Stimulated activated CD4-positive, alpha-beta T cell treated with anti-CD3 and anti-CD28 coated beads, Interleukin-1b, Interleukin-23, amount 100 ng/mL, for 24 hours (primary cell): ENCODE results near the gene RBFOX1.

Experiments
- DNase-seq, 4 experiments: peaks; one replicate each; pipeline ENCODE4 v3.0.0-alpha.2; 2020; ENCODE audit warnings: low read depth in 4 of 4, low spot score in 1 of 4

The RBFOX1 gene

DNA sequence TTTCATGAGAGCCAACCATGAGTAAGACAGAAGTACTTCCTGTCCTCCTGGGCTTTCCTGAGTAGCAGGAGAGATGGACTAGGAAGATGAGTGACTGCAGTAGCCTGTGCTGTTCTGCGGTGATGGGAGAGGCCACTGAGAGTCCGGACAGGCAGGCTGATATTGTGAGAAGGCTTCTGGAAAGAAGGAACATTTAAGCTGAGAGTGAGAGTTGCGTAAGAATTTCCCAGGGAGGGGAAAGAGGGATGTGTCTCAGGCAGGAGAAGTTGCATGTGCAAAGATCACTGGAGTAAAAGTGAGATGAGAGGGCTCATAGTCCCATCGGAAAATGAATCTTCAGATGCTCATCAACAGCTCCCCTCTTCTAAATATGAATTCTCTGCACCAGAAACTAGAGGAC lies 258.3 kb downstream of the RBFOX1 start:
- DNase-seq = no peak

- no peak for DNase-seq
Observed at GRCh38 chr16:7596308-7596707, 263.7 kb downstream of the RBFOX1 start.

DNA sequence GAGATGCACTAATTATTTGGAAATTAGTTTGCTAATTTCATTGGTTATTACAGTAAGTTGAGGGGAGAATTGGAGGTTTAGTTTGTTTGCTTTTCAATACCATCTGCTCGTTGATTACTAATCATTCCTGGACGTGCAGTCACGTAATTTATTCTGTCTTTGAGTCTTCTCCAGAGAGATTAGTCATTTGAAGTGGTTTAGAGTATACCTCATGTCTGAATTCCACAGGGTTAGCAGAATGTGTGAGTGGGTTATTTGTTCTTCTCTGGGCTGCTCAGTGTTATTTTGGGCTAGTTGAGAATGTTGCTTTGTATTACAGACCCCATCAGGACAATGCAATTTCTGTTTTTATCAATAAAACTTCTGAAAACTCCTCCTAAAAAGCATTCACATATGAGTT lies 265.0 kb downstream of the RBFOX1 start:
- DNase-seq = no peak

DNA sequence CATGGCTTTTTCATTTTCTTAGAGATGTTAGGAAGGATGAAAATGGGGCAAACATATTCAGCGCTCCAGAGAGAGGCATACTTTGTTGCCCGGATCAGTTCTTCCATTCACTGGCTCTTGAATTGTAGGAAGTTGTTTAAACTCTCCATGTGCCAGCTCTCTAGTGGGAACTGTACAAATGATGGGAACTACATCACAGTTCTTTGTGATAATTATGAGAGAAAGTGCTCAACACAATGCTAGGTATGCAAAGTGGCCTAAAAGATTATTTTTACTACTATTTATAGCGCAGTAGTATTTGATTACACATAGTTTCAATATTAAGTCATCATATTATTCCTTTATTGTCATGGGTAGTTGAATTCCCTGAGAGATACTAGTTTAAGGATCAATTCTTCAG lies 268.5 kb downstream of the RBFOX1 start:
- DNase-seq = no peak

DNA sequence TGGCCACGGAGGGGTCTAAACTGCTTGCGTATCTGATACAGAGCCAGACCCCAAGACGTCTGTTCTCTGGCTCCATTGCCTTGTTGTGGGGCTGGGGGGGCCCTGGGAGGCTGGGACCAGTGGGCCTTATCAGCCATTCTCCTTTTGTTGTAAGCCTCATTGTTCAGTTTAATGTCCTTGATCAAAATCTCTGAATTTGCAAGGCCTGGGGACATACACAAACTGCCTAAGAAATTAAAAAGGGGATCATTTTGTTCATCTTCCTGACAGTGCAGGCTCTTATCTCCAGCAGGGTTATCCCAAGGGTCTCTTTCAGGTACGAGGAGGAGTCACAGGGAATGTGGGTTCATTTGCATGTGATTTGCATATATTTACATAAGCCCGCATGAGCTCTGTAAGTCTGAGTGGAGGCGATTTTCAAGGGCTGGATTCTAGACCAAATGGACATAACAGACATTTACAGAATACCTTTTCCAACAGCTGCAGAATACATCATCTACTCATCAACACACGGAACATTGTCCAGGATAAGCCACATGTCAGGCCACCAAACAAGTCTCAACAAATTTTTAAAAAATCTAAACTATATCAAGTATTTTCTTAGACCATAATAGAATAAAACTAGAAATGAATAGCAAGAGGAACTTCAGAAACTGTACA lies 269.8 kb downstream of the RBFOX1 start:
- no peak for DNase-seq

- DNase-seq = no peak
Observed at GRCh38 chr16:7605812-7606211, 273.2 kb downstream of the RBFOX1 start.

DNA sequence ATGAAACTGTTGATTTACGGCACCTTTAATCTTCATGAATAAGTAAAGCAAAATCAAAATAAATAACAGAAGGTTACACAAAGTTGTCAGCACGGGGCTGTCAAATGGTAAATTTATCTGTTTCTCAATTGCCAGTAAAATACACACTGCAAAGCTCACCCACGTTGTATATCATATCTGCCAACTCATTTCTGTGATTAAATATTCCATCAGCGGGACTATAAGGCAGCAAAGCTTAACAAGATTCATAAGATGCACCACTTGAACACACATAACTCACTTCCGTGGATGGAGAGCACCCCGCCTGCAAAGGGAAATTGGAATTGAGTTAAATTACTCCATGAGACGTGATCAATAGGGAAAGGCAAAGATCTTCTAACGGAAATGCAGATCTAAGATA lies 280.0 kb downstream of the RBFOX1 start:
- DNase-seq = no peak

DNA sequence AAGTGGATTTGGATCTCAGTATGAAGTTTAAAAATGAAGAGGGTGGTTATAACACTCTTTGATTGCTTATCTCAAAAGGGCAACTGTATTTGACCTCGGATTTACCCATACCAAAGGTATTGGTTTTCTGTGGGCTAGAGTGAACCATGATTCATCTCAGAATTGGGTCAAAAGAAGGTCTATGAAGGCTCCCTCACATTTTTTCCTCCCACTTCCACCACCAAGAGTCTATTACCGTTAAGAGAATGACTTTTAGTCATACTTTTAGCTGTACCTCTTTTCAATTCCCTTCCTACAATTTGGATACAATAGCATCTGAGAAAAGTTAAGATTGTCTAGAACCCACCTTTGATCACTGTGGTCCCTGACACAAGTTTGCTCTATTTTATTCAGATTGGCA lies 280.9 kb downstream of the RBFOX1 start:
- no peak for DNase-seq

DNA sequence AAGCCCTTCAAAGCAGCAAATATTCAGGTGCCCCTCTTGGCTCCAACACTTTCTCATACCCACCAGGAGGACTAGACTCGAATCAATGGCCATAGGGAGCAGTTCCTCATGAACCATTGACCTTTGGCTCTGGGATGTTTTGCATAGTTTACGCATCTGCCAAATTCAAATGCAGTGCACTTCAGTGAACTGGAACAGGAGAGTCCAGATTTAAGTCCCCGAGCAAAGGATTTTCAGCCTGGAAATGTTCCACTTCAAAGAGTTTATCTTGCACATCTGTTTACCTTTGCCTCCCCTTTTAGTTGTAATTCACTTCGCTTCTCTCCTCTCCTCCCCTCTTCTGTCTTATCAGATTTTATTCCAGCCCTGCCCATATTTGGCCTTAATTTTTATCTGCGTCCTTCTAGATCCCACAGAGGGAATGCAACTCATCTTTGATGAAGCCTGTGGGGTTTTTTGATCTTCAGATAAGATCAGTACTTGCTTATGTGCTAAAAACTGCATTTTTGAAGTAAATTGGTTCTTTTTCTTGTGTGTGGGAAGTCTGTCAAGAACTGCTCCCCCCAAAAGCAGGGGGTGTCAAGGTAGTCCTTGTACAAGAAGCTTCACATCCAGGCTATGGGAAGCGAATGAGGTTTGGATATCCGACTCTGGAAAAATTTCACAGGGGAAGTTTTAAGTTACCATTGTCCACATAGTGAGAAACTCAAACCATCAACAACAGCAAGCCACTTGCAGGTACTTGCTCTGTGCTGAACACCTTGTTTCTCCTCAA lies 281.6 kb downstream of the RBFOX1 start:
- DNase-seq = no peak

GRCh38 chr16:7615565-7615964 lies 282.9 kb downstream of the RBFOX1 start:
- DNase-seq = no peak

DNA sequence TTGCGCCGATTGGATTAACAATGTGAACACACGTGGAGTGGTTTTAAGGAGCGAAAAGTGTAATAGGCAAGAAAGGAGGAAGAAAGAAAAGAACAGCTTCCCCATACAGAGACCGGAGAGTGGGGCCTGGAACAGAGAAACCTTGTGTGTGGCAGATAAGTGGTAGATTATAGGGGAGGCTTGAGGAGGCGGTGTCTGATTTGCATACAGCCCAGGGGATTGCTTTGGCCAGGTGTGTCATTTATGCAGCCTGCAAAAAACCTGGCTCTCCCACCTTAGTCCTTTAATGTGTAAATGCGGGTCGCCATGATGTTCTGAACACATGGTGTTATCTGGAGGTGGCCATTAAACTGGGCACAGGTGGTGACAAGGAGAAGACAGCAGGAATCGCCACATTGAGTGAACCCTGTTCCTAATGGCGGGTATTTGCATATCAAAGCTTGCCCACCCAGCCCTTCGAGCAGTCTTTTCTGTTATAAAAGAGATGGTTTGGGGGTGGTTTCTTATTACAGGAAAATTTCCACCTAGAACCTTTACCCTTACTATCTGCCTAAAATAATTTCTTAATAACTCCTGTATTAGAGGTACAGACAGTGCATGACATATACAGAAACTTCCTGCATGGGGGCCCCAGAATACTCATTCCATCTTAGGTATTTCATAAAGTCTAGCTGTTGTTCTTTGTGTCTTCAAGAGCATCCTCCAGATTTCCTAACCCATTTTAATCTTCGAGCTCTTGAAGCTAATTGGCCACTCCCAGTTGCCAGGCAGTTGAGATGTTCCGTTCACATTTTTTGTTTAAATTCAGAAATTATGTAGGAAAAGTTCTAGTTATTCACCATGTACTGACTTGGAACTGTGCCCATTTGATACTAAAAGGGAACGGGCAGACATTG lies 292.5 kb downstream of the RBFOX1 start:
- no peak for DNase-seq

DNA sequence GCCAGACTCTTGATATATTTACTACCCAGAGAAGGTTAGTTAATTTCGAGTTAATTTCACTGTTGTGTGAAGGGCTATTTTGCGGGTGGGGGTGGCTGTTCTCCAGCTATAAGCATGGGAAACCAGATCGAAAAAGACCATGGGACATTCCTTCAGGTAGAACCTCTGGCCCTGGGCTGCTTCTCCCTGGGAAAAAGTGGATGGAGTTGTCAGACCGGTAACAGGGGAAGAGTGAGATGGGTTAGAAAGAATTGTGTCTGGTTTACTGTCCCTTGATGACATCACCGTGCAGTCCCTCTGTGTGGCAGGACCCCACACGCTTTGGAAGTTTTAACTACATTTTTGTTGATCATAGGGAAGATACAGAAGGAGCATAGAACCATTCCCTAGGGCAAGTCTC lies 296.3 kb downstream of the RBFOX1 start:
- DNase-seq = no peak

DNA sequence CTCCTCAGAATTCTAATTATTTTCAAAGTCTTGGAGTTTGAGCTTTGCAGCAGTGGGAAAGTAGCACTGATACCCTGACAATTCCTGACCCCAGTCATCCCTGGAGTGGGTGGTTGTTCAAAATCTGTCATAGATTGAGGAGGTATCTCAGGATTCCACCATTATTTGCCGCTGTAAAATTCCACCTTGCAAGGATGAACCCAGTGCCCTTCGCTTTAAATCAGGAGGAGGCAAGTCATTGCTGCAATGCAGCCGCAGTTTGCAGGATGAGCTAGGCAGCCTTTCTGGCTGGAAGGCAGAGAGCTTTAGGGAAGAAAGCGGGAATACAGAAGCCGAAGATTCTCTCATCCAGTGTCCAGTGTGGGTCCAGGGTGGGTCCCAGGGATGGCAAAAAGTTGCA lies 296.9 kb downstream of the RBFOX1 start:
- no peak for DNase-seq

GRCh38 chr16:7637446-7637845 lies 304.8 kb downstream of the RBFOX1 start:
- DNase-seq = no peak

DNA sequence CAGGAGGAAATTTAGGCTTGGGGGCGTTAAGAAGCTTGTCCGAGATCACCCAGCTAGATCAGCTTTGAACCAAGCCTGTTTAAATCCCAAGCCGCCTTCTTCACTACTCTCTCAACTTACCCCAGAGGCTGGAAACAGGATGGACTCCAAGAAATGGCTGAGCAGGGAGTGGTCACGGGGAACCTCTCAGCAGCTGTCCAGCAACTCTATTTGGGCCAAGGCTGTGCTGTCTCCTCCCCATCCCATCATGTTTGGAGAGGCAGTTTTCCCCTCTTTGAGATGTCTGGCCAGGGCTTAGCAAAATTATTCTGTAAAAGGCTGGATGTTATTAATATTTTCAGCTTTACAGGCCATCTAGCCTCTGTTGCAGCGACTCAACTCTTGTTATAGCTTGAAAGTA lies 305.7 kb downstream of the RBFOX1 start:
- no peak for DNase-seq

GRCh38 chr16:7640334-7640733 lies 307.7 kb downstream of the RBFOX1 start:
- no peak for DNase-seq

GRCh38 chr16:7644176-7644575 lies 311.5 kb downstream of the RBFOX1 start:
- no peak for DNase-seq

DNA sequence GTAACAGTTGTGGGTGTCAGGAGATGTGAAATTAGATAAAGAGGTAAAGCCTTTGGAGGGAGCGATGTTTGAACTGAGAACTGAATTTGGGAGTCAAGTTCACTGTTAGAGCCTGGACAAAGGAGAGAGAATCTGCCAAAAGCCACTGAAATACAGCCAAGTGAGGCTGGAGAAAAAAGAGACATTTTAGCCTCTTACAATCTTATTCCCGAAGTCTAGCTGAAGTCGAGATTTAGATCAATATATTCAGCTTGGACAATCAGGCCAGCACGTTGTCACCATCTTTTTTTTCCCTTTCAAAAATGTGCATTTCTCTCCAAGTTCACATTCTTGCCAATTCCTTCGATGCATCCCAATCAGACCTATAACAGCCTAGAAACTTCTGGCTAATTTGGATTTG lies 312.2 kb downstream of the RBFOX1 start:
- no peak for DNase-seq

- DNase-seq = no peak
Observed at GRCh38 chr16:7646821-7647500, 314.3 kb downstream of the RBFOX1 start.

- no peak for DNase-seq
Observed at GRCh38 chr16:7650431-7650830, 317.8 kb downstream of the RBFOX1 start.

DNA sequence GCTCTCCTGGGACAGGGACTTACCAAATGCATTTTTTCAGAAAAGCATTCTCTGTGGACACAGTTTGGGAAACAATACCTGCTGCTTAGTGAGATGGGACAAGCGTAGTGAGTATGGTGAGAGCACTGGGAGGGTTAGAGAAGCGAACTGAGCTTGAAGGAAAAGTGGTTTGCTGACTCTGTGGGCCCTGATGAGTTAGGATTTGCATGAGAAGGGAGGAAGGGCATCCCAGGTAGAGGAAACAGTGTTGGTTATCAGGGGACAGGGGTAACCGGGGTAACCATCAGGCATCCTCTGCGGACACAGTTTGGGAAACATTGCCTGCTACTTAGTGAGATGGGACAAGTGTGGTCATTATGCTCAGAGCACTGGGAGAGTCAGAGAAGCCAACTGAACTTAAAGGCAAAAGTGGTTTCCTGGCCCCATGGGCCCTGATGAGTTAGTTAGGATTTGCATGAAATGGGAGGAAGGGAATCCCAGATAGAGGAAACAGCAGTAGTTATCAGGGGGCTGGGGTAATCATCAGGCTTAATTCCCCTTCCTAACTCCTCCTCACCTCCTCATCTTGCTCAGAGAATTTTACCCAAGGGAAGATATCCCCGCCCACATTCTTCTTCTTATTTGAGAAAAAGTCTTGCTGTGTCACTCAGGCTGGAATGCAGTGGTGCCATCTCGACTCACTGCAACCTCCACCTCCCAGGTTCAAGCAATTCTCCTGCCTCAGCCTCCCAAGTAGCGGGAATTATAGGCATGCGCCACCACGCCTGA lies 319.3 kb downstream of the RBFOX1 start:
- no peak for DNase-seq
